ENCODE results near the gene UNK.

GRCh38 chr17:75836605-75837004, 52.0 kb downstream of the UNK start:
- TF ChIP-seq CTCF (IDR thresholded peaks at IDR 0.05) = no peak
- no peak for TF ChIP-seq POLR2A (IDR thresholded peaks at IDR 0.05)
